HG03060 (cell line): ENCODE results near the gene ENTPD2.
"Not testable (repeated sequence)": the region's sequence is repeated elsewhere in the genome, so short reads cannot be mapped to it uniquely, and the experiment has no call there.

Experiments used
- ATAC-seq: cut with Tn5 transposase; IDR thresholded peaks from one replicate; pipeline ENCODE4 v1.9.1; 2021; ENCODE audit warnings: low read depth, moderate number of reproducible peaks; ENCODE audit not compliant: unreplicated experiment

ENTPD2 gene

GRCh38 chr9:137065336-137065967 is 11.6 kb upstream of the ENTPD2 start:
- no peak for ATAC-seq

- no peak for ATAC-seq
Observed at GRCh38 chr9:137064880-137065164, 11.0 kb upstream of the ENTPD2 start.

GRCh38 chr9:137064027-137064879 is 10.4 kb upstream of the ENTPD2 start:
- ATAC-seq: no peak

GRCh38 chr9:137063311-137064026 is 9.6 kb upstream of the ENTPD2 start:
- ATAC-seq: no peak

GRCh38 chr9:137062798-137063197 is 8.9 kb upstream of the ENTPD2 start:
- ATAC-seq: not testable (repeated sequence)

- no peak for ATAC-seq
Observed at GRCh38 chr9:137062384-137062783, 8.5 kb upstream of the ENTPD2 start.

GRCh38 chr9:137058521-137059234 is 4.8 kb upstream of the ENTPD2 start:
- ATAC-seq: no peak

GRCh38 chr9:137057545-137057944 is 3.7 kb upstream of the ENTPD2 start:
- no peak for ATAC-seq

GRCh38 chr9:137056739-137057415 is 3.0 kb upstream of the ENTPD2 start:
- no peak for ATAC-seq

GRCh38 chr9:137055385-137056364 is 1.8 kb upstream of the ENTPD2 start:
- ATAC-seq: no peak

GRCh38 chr9:137054932-137055384 is 1.1 kb upstream of the ENTPD2 start:
- no peak for ATAC-seq

GRCh38 chr9:137052998-137053943 is 590 bp downstream of the ENTPD2 start:
- ATAC-seq: no peak

GRCh38 chr9:137052293-137052692 is 1.6 kb downstream of the ENTPD2 start:
- ATAC-seq: no peak

GRCh38 chr9:137051145-137051724 is 2.6 kb downstream of the ENTPD2 start:
- ATAC-seq: no peak

- ATAC-seq: no peak
Observed at GRCh38 chr9:137050570-137050969, 3.3 kb downstream of the ENTPD2 start.

- ATAC-seq: no peak
Observed at GRCh38 chr9:137049544-137050449, 4.1 kb downstream of the ENTPD2 start.
